CD4-positive, alpha-beta memory T cell (primary cell): ENCODE measurements around the gene NDUFS6. TPM values are rescaled to one million over a fixed set of nuclear protein-coding genes. Genes with fewer than 3 reads are reported as not detected.

ENCODE experiments used
- CTCF ChIA-PET: fragments of 350-600 bp; sonication (Branson Sonifier 250); formaldehyde crosslinking; loops from one replicate; lab custom pipeline; 2021; ENCODE audit warnings: inconsistent platforms; ENCODE audit not compliant: partially characterized antibody; lab: Charles Lee
- POLR2A ChIA-PET: fragments of 350-600 bp; sonication (Branson Sonifier 250); formaldehyde crosslinking; loops from one replicate; lab custom pipeline; 2021; ENCODE audit not compliant: partially characterized antibody; lab: Charles Lee
- DNase-seq, 5 donors: peaks; one replicate each; pipeline versions ENCODE4 v3.0.0 to v3.0.0-alpha.2; 2020 to 2022; ENCODE audit warnings: mixed read lengths in 1 of 5
- H3K27ac ChIP-seq: one replicate; pipeline ENCODE4 v1.7.0; 2013; ENCODE audit warnings: low read depth, low read length
- H3K27me3 ChIP-seq: 2 replicates; pipeline ENCODE4 v1.7.0; 2013; ENCODE audit warnings: mild to moderate bottlenecking, low read length, moderate library complexity; ENCODE audit not compliant: insufficient read depth
- H3K36me3 ChIP-seq: 2 replicates; pipeline ENCODE4 v1.7.0; 2013; ENCODE audit warnings: mild to moderate bottlenecking, low read length, moderate library complexity; ENCODE audit not compliant: insufficient read depth
- H3K4me1 ChIP-seq: 2 replicates; pipeline ENCODE4 v1.7.0; 2013; ENCODE audit warnings: mild to moderate bottlenecking, low read length, moderate library complexity; ENCODE audit not compliant: insufficient read depth
- H3K4me3 ChIP-seq, 2 donors: one replicate each; pipeline ENCODE4 v1.7.0; 2013; ENCODE audit warnings: low read length in 2 of 2, mild to moderate bottlenecking in 1 of 2
- H3K9me3 ChIP-seq, 2 donors: one replicate each; pipeline ENCODE4 v1.7.0; 2013; ENCODE audit warnings: low read length in 2 of 2, control low read depth in 1 of 2; ENCODE audit not compliant: control insufficient read depth in 1 of 2
- H3K27ac Mint-ChIP-seq, 7 donors: one replicate each; pipeline ENCODE4 v1.8.0; 2020 to 2021; ENCODE audit warnings: mixed read lengths in 7 of 7, mild to moderate bottlenecking in 6 of 7, inconsistent platforms in 3 of 7, moderate library complexity in 3 of 7
- H3K27me3 Mint-ChIP-seq, 2 donors: one replicate each; pipeline ENCODE4 v1.8.0; 2020 to 2021; ENCODE audit warnings: mixed read lengths in 2 of 2
- H3K36me3 Mint-ChIP-seq, 2 donors: one replicate each; pipeline ENCODE4 v1.8.0; 2020 to 2021; ENCODE audit warnings: mixed read lengths in 2 of 2, inconsistent platforms in 1 of 2, mild to moderate bottlenecking in 1 of 2
- H3K4me1 Mint-ChIP-seq, 4 donors: one replicate each; pipeline ENCODE4 v1.8.0; 2020 to 2021; ENCODE audit warnings: mixed read lengths in 4 of 4, mild to moderate bottlenecking in 1 of 4
- H3K4me3 Mint-ChIP-seq, 8 donors: one replicate each; pipeline ENCODE4 v1.8.0; 2020 to 2021; ENCODE audit warnings: mixed read lengths in 8 of 8, mild to moderate bottlenecking in 7 of 8, moderate library complexity in 6 of 8, inconsistent platforms in 3 of 8
- H3K9me3 Mint-ChIP-seq, 8 donors: one replicate each; pipeline ENCODE4 v1.8.0; 2020 to 2021; ENCODE audit warnings: mixed read lengths in 8 of 8, mild to moderate bottlenecking in 5 of 8, inconsistent platforms in 3 of 8, moderate library complexity in 1 of 8
- intact Hi-C: fragments of 100-400 bp; cut with micrococcal nuclease; formaldehyde crosslinking; loops from one replicate; pipeline ENCODE4 v1.15.1; 2023
- polyA plus RNA-seq, 2 donors: library from polyadenylated mRNA; unstranded; fragments of 300-500 nt; fragmentation: Illumina TruSeq; gene quantifications; one replicate each; pipeline ENCODE4 v1.2.3, GENCODE V29; 2021
- total RNA-seq, 2 experiments: library from RNA; stranded (reverse); gene quantifications; one replicate each; pipeline ENCODE4 v1.2.3, GENCODE V29; 2021

NDUFS6 gene
- total and polyA plus RNA-seq, 4 experiments from 2014 or later, result 14.4 to 79.0 (median 38.5) TPM

DNA sequence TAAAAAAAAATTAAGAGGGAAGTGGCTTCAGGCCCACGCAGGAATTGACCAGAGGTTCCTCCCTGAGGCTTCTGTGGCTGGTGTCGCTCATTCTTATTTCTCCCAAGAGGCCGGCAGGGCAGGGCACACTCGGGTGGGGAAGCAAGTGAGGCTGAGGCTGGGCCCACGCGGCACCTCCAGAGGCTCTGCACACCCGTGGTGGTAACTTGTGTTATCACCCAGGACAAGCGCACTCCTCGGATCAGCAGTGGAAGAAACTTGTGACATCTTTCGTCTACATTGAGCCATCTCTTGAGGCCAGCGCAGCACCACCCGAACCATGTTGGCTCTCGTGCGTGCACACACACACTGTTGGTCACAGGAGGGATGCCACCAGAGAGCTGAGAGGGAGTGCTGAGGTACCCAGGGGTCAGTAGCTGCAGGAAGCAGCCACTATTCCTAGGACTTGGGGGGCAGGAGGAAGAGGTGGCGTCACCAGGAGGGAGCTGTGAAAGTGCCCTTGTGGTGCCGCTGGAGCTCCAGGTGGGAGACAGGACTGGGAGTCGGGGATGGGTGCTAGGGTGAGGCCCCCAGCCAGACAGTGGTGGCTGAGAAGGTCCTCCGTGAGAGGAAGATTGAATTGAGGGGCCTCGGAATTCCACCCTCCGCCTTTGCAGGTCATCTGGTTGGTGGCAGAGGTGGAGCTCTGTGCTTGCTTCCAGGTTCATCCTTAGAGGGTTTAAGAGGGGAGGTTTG lies 6.4 kb downstream of the NDUFS6 start:
- Histone ChIP-seq H3K4me1 (peaks cover 18% of the 10 kb centered on the region), H3K36me3 (peaks cover 87% of the 10 kb centered on the region), H3K27me3 (no peaks in the 10 kb centered on the region), H3K4me3 (no peak overlapping the region), H3K9me3 (no peaks in the 10 kb centered on the region), H3K27ac (no peak overlapping the region)
- no peak for DNase-seq
- peaks cover 15 to 60% (median 33%) of the 10 kb centered on the region in 4 donors for H3K4me1 Mint-ChIP-seq
- no peaks in the 10 kb centered on the region for H3K27me3 Mint-ChIP-seq
- H3K27ac Mint-ChIP-seq, result peak overlapping the region in 1 of 7 donors; percentile 48
- intact Hi-C loops, result no loop called here
- no peaks in the 10 kb centered on the region for H3K9me3 Mint-ChIP-seq
- POLR2A ChIA-PET, result interaction anchor here (1.4 kb wide), 1 partner anchor 15 kb away, joined by 4 read pairs; no protein-coding TSS in a partner anchor
- no peak overlapping the region for H3K4me3 Mint-ChIP-seq
- CTCF ChIA-PET, result interaction anchor here (0.7 kb wide), 1 partner anchor 53 kb away, joined by 4 read pairs; no protein-coding TSS in a partner anchor
- H3K36me3 Mint-ChIP-seq, result peaks cover 69 to 94% of the 10 kb centered on the region in 2 donors

DNA sequence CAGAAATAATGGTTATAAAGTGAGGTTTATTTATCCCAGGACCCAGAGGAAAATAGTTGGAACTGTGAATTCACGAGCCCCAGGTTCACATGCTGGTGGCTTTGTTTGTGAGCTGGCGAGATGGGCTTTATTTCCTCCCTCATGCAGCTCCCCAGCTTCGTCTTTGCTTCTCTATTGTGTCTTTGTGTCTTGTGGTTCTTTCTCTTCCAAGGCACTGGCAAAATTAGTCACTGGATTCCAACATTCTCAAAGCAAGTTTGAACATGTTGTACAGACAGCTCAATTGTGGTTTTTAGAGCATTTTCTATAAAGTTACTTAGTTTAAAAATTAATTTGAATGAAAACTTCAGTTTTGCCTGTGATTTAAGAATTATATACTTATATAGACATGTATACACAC lies 7.2 kb downstream of the NDUFS6 start:
- Histone ChIP-seq H3K36me3 (peaks cover 81% of the 10 kb centered on the region), H3K4me3 (no peak overlapping the region), H3K27ac (no peak overlapping the region), H3K4me1 (peaks cover 10% of the 10 kb centered on the region), H3K9me3 (no peaks in the 10 kb centered on the region), H3K27me3 (no peaks in the 10 kb centered on the region)
- Mint-ChIP-seq H3K4me3 (no peak overlapping the region), H3K36me3 (peaks cover 66 to 89% of the 10 kb centered on the region in 2 donors), H3K9me3 (no peaks in the 10 kb centered on the region), H3K27me3 (no peaks in the 10 kb centered on the region), H3K27ac (no peak overlapping the region), H3K4me1 (peaks cover 11 to 52% (median 27%) of the 10 kb centered on the region in 4 donors)
- no peak for DNase-seq
- CTCF ChIA-PET, result no interaction called here
- intact Hi-C loops, result no loop called here
- POLR2A ChIA-PET, result interaction anchor here (0.9 to 1.4 kb wide), 2 partner anchors 8 to 16 kb away, joined by 4 read pairs; partner anchors contain the start of gene MRPL36

DNA sequence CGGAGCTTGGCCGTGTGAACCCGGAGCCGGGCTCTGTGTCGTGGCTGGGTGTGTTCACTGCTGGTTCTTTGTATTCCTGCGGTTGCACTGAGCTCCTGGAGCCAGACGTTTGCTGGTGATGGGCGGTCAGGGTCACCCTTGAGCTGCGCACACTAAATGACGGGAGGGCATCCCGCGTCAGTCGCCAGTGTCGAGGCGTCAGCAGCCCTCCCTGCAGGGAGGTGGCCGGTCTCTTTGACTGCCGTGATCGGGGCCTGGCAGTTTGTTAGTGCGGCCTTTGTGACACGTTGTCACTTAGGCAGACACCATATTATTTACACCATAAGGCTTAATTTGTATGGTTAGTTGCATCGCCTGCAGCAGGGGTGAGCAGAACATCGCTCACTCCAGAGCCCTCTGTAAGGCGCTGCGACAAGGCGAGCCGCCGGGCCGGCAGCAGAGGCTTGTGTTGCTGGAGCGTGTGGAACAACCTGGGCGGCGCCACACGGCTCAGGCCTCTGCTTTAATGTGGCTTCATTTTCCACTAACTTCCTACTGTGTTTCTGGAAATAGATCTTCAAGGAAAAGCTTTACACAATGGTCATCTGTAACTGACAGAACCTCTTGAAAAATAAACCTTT lies 8.3 kb downstream of the NDUFS6 start:
- no peaks in the 10 kb centered on the region for H3K9me3 ChIP-seq
- no peak overlapping the region for H3K4me3 ChIP-seq
- H3K27me3 ChIP-seq, result no peaks in the 10 kb centered on the region
- H3K27ac Mint-ChIP-seq, result no peak overlapping the region
- DNase-seq, result no peak
- ChIA-PET CTCF (no interaction called here), POLR2A (no interaction called here)
- H3K36me3 Mint-ChIP-seq, result peaks cover 65 to 89% of the 10 kb centered on the region in 2 donors
- no peak overlapping the region for H3K27ac ChIP-seq
- H3K4me3 Mint-ChIP-seq, result no peak overlapping the region
- intact Hi-C loops, result no loop called here
- H3K9me3 Mint-ChIP-seq, result no peaks in the 10 kb centered on the region
- peaks cover 81% of the 10 kb centered on the region for H3K36me3 ChIP-seq
- no peaks in the 10 kb centered on the region for H3K27me3 Mint-ChIP-seq
- no peaks in the 10 kb centered on the region for H3K4me1 ChIP-seq
- peaks cover 8 to 41% (median 19%) of the 10 kb centered on the region in 4 donors for H3K4me1 Mint-ChIP-seq

DNA sequence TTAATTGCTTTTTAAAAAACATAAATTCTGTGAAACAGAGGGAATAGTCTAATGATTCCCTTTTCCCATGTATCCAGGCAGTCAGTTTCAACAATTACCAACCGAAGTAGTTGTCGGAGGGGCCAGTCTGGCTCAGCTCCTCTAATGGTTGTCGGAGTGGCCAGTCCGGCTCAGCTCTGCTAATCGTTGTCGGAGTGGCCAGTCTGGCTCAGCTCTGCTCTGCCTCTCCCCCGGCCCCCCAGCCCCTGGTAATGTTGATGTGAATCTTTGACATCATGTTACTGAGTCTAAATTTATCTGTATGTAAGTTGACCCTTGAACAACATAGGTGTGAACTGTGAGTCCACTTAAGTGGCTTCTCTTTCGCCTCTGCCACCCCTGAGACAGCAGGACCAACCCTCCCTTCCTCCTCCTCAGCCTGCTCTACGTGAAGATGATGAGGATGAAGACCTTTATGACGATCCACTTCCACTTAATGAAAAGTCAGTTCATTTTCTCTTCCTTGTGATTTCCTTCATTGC lies 9.4 kb downstream of the NDUFS6 start:
- Histone ChIP-seq H3K4me1 (no peaks in the 10 kb centered on the region), H3K4me3 (no peak overlapping the region), H3K27me3 (no peaks in the 10 kb centered on the region), H3K27ac (no peak overlapping the region), H3K9me3 (no peaks in the 10 kb centered on the region), H3K36me3 (peaks cover 81% of the 10 kb centered on the region)
- Mint-ChIP-seq H3K36me3 (peaks cover 71 to 89% of the 10 kb centered on the region in 2 donors), H3K4me1 (peaks cover 8 to 36% (median 19%) of the 10 kb centered on the region in 4 donors), H3K27ac (peak overlapping the region in 1 of 7 donors; percentile 70), H3K9me3 (no peaks in the 10 kb centered on the region), H3K4me3 (no peak overlapping the region), H3K27me3 (no peaks in the 10 kb centered on the region)
- no peak for DNase-seq
- intact Hi-C loops, result no loop called here
- ChIA-PET POLR2A (interaction anchor here (1.8 kb wide), 1 partner anchor 9 kb away, joined by 4 read pairs; the partner anchor contains the start of gene NDUFS6), CTCF (no interaction called here)

DNA sequence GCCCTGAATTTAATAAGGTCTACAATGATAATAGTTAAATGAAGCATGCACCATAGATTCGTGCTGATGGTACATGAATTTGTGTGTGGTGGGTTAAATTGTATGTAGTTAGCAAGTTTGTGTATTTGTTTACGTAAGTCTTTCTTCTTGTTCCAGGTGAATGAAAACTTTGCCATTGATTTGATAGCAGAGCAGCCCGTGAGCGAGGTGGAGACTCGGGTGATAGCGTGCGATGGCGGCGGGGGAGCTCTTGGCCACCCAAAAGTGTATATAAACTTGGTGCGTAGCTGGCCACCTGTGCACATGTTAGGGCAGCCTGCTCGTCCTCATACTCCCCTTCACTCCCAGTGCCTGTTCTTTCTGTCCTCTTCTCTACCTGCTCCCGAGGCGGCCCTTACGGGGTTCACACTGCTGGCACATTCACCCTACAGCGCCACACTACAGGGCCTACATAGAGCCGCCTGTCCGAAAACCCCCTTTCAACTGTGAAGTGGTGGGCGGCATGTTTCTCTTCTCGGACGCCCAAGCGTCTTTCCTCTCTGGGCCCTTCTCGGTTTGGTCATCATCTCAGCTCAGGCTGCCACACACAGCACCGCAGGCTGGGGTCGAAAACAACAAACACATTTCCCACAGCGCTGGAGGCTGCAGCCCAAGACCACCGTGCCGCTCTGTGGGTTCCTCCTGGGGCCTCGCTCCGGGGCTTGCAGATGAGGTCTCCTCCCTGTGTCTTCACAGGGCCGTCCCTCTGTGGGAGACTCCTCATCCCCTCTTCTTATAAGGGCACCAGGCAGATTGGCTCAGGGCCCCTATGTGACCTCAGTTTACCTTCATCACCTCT lies 13.2 kb downstream of the NDUFS6 start:
- H3K36me3 ChIP-seq, result peaks cover 65% of the 10 kb centered on the region
- no peak overlapping the region for H3K27ac ChIP-seq
- no peaks in the 10 kb centered on the region for H3K9me3 ChIP-seq
- no peaks in the 10 kb centered on the region for H3K4me1 ChIP-seq
- no peaks in the 10 kb centered on the region for H3K27me3 Mint-ChIP-seq
- intact Hi-C loops, result no loop called here
- no peak overlapping the region for H3K4me3 Mint-ChIP-seq
- H3K27me3 ChIP-seq, result no peaks in the 10 kb centered on the region
- H3K36me3 Mint-ChIP-seq, result peaks cover 81 to 88% of the 10 kb centered on the region in 2 donors
- ChIA-PET CTCF (no interaction called here), POLR2A (no interaction called here)
- H3K27ac Mint-ChIP-seq, result peak overlapping the region in 1 of 7 donors; percentile 47
- no peak overlapping the region for H3K4me3 ChIP-seq
- H3K9me3 Mint-ChIP-seq, result no peaks in the 10 kb centered on the region
- peaks cover 0 to 16% (median 4%) of the 10 kb centered on the region in 4 donors for H3K4me1 Mint-ChIP-seq
- DNase-seq, result no peak

DNA sequence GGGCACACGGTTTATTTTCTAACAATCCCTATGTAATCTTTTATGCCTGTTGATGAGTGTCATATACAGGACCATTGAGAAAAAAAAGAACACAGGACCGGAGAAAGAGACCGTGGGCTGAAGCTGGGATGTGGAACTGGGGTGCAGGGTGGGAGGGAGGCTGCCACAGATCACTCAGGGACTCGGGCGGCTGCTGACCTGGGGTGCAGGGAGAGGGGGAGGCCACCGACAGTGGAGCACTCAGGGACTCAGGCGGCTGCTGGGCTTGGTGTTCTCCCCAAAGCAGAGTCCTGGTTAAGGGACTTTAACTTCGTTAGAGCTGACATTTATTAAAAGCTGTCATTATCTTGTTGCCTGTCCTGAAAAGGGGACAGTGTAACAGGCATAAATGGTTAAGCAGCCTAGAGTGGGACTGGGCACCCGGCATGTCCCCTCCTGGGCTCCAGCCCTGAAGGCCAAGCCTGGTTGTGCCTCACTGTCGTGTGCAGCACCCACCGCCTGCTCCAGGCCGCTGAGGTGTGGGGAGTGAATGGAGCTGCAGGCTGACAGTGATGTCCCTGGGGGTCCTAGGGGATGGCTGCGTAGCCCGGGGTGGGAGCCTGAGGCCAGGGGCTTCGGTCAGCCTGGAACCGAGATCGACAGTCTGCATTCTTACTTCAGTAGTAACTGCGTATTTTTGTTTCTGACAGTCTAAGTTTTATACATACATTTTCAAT lies 14.0 kb downstream of the NDUFS6 start:
- Histone ChIP-seq H3K4me3 (no peak overlapping the region), H3K9me3 (no peaks in the 10 kb centered on the region), H3K27ac (no peak overlapping the region), H3K36me3 (peaks cover 60% of the 10 kb centered on the region), H3K4me1 (no peaks in the 10 kb centered on the region), H3K27me3 (no peaks in the 10 kb centered on the region)
- intact Hi-C loops, result no loop called here
- Mint-ChIP-seq H3K4me1 (peaks cover 0 to 9% (median 4%) of the 10 kb centered on the region in 4 donors), H3K36me3 (peaks cover 82 to 90% of the 10 kb centered on the region in 2 donors), H3K27ac (no peak overlapping the region), H3K4me3 (no peak overlapping the region), H3K27me3 (no peaks in the 10 kb centered on the region), H3K9me3 (no peaks in the 10 kb centered on the region)
- no peak for DNase-seq
- ChIA-PET CTCF (no interaction called here), POLR2A (no interaction called here)
